NCI-H748 (cell line): ENCODE measurements around the gene CLCN6.

ENCODE experiments used
- DNase-seq: peaks from one replicate; lab custom pipeline; 2025; ENCODE audit not compliant: unreplicated experiment; lab: John Stamatoyannopoulos, UW

Gene CLCN6

DNA sequence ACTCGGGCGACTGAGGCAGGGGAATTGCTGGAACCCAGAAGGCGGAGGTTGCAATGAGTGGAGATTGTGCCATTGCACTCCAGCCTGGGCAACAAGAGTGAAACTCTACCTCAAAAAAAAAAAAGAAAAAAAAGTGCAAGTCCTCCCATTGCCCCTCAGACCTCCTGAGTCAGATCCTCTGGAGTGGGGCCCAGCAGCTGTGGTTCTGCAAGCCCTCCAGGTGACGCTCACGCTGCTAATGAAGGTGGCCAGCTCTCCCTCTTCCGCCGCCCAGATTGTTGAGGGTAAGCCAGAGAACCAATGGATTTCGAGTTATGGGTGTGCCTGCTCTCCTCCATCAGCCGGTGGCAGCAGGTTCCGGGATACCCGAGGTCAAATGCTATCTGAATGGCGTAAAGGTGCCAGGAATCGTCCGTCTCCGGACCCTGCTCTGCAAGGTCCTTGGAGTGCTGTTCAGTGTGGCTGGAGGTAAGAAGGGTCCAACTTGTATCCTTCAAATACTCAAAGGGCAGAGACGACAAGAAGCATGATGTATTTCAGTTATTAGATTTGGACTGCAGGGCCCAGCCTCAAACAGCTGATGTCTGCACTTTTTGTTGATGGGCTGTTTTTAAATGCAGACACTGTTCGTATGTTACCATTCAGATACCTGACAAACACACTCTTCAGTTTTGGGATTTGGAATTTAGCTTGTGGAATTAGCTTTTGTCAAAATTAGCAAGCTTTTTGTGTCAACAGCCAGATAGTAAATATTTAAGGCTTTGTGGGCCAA is 17.6 kb downstream of the CLCN6 start:
- no peak for DNase-seq

DNA sequence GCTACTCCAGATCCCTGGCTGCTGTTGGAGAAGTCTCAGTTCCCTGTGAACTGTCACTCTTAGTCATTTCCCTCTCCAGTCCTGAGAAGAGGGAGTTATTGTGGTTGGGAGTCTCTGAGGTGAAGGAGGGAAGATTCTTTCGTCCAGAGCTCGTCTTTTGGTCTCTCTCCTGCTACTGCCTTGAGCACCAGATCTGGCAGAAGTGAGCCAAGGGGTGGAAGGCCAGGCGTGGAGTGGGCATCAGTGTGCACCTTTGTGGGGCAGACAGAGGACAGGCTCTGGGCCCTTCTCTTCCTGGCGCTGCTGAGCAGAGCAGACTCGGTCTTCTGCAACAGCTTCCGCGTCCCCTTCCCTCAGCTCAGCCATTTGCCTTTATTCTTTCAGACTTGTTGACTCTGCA is 19.1 kb downstream of the CLCN6 start:
- DNase-seq = no peak

- DNase-seq = no peak
These were observed 21.0 kb downstream of the CLCN6 start for GRCh38 chr1:11826946-11827345.

DNA sequence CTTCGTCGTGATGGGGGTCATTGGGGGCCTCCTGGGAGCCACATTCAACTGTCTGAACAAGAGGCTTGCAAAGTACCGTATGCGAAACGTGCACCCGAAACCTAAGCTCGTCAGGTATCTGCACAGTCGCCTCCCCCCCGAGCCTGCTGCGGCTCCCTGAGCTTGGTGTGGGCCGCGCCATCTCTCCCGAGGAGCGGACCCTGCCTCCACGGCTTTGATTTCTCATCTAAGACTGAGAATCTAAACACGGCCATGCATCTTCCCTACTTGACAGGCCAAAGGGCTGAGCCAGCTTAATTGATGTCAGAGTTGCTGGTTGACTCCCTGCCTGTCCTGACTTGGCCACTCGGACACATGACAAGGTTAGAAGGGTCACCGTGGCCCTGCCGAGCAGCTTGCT is 22.5 kb downstream of the CLCN6 start:
- DNase-seq = no peak

GRCh38 chr1:11831945-11832725 is 26.1 kb downstream of the CLCN6 start:
- peak; percentile 81 for DNase-seq

- no peak for DNase-seq
These were observed 27.5 kb downstream of the CLCN6 start for GRCh38 chr1:11833497-11833896.

DNA sequence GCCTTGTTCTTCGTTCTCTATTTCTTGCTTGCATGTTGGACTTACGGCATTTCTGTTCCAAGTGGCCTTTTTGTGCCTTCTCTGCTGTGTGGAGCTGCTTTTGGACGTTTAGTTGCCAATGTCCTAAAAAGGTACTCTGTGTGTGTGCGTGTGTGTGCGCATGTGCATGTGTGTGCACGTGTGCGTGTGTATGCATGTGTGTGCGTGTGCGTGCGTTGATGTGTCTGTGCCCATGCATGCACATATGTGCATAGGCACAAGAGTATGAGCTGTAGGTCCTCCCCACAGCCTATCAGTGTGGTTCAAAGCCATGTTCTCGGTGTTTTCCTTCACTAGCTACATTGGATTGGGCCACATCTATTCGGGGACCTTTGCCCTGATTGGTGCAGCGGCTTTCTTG is 27.9 kb downstream of the CLCN6 start:
- no peak for DNase-seq

GRCh38 chr1:11835441-11836225 is 29.6 kb downstream of the CLCN6 start:
- DNase-seq = no peak

GRCh38 chr1:11836955-11837766 is 31.2 kb downstream of the CLCN6 start:
- DNase-seq = no peak

- DNase-seq = no peak
These were observed 31.9 kb downstream of the CLCN6 start for GRCh38 chr1:11837767-11838348.

DNA sequence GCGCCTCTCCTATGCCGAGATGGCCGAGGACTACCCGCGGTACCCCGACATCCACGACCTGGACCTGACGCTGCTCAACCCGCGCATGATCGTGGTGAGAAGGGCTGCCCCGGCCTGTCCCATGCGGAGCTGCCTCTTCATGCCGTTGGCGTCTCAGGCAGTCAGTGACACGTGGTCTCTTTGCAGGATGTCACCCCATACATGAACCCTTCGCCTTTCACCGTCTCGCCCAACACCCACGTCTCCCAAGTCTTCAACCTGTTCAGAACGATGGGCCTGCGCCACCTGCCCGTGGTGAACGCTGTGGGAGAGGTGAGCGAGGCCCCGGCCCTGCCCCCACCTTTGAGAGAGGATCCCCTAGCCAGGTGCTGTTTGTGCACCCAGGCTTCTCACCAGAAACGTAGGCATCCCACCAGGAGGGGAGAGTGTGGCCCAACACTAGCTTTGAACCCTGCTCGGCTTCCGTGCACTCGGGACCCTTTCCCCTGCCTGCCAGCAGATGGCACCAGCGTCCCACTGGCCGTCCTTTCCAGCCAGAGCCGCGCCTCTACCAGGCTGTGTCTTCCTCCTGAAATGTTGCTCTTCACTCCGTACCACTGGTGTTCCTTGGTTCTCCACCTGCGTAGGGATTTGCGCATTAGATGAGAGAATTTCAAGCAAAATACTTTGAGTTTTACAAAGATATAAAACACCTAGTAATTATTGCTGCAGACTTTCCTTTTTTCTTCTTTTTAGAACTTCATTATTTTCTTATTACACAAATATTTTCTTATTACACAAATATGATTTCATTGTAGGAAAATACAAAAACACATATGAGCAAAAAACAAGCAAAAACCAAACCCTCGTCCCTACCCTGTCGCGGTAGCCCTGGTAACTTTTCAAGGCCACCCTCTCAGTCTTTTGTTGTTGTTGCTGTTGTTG is 32.6 kb downstream of the CLCN6 start:
- DNase-seq = peak; percentile 44

- no peak for DNase-seq
These were observed 34.0 kb downstream of the CLCN6 start for GRCh38 chr1:11839727-11840705.

DNA sequence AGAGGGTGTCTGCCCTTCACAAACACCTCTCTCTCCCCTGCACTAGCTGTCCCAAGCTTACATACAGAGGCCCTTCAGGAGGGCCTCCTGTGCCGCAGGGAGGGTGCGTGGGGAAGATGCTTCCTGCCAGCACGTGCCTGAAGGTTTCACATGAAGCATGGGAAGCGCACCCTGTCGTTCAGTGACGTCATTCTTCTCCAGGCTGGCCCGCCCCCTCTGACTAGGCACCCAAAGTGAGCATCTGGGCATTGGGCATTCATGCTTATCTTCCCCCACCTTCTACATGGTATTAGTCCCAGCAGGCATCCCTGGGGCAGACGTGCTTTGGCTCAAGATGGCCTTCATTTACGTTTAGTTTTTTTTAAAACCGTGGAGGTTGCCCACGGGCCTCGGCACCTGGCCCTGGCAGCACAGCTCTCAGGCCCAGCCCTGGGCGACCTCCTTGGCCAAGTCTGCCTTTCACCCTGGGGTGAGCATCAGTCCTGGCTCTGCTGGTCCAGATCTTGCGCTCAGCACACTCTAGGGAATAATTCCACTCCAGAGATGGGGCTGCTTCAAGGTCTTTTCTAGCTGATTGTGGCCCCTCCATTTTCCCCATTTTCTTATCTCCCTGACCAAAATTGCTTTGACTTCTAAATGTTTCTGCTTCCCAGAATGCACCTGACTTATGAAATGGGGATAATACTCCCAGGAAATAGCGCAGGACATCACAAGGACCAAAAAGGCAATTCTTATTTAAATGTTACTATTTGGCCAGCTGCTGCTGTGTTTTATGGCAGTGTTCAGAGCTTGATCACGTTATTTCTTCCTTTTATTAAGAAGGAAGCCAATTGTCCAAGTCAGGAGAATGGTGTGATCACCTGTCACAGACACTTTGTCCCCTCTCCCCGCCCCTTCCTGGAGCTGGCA is 35.5 kb downstream of the CLCN6 start:
- DNase-seq = peak; percentile 31

GRCh38 chr1:11842154-11843041 is 36.4 kb downstream of the CLCN6 start:
- DNase-seq = no peak

GRCh38 chr1:11845641-11846335 is 39.8 kb downstream of the CLCN6 start:
- DNase-seq = peak; percentile 5
